IPS-18a (cell line): ENCODE results near the gene ESRP2.

ENCODE experiments used
- H3K27ac ChIP-seq: one replicate; pipeline ENCODE4 v1.5.1; 2013; ENCODE audit warnings: low read length
- H3K27me3 ChIP-seq: one replicate; pipeline ENCODE4 v1.6.1; 2013; ENCODE audit warnings: mild to moderate bottlenecking, low read length; ENCODE audit not compliant: control insufficient read depth, insufficient read depth
- H3K36me3 ChIP-seq: one replicate; pipeline ENCODE4 v1.6.1; 2013; ENCODE audit warnings: low read depth, low read length; ENCODE audit not compliant: control insufficient read depth
- H3K4me1 ChIP-seq: one replicate; pipeline ENCODE4 v1.6.1; 2013; ENCODE audit warnings: low read depth, low read length; ENCODE audit not compliant: control insufficient read depth
- H3K4me3 ChIP-seq: one replicate; pipeline ENCODE4 v1.5.1; 2013; ENCODE audit warnings: low read length
- H3K9ac ChIP-seq: one replicate; pipeline ENCODE4 v1.6.1; 2013; ENCODE audit warnings: mild to moderate bottlenecking, low read length, moderate library complexity
- H3K9me3 ChIP-seq: one replicate; pipeline ENCODE4 v1.6.1; 2013; ENCODE audit warnings: low read depth, low read length; ENCODE audit not compliant: control insufficient read depth

ESRP2 gene

DNA sequence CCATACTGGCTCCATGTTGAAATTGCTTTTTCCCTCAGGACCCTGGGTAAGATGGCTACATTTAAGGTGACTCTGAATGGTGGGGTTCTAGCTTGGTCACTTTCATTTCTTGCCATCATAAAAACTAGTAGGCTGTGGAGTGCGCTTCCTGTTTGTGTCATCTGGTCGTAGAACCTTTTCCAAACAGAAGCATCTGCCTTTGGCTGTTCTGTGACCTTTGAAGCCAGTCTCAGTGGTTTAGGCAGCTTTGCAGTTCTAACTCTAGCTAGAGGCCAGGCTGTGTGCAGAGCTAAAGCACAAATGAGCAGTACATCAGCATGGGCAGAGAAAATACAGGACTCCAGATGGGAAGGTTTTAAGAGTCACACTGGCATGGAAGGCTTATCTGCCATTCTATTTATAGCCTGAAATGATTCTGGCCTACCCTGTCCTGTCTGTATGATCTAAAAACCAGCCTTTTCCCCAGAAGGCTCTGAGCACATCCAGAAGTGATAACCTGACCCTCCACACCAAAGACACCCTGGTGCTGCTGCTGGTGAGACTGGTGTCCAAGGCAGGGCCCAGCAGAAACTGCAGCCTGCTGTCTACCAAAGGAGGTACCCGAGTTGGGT lies 8.6 kb downstream of the ESRP2 start:
- H3K9ac ChIP-seq, result no peak overlapping the region
- no peaks in the 10 kb centered on the region for H3K27me3 ChIP-seq
- no peak overlapping the region for H3K4me3 ChIP-seq
- H3K36me3 ChIP-seq, result peaks cover 40% of the 10 kb centered on the region
- H3K27ac ChIP-seq, result no peak overlapping the region
- no peaks in the 10 kb centered on the region for H3K4me1 ChIP-seq
- H3K9me3 ChIP-seq, result no peaks in the 10 kb centered on the region

DNA sequence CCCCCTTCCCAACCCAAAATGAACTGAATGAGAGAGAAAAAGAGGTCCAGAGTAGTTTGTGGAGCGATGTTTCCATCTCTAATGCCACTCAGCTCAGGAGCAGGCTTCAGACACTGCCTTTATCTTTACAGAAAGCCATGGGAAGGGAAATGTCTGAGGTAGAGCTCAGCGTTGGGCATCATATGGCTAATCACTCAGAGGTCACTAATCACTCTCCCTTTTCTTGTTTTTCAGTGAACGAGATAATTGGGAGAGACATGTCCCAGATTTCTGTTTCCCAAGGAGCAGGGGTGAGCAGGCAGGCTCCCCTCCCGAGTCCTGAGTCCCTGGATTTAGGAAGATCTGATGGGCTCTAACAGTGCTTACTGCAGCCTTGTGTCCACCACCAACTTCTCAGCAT lies 9.8 kb downstream of the ESRP2 start:
- H3K9me3 ChIP-seq, result no peaks in the 10 kb centered on the region
- no peak overlapping the region for H3K27ac ChIP-seq
- no peaks in the 10 kb centered on the region for H3K27me3 ChIP-seq
- H3K9ac ChIP-seq, result no peak overlapping the region
- no peak overlapping the region for H3K4me3 ChIP-seq
- H3K36me3 ChIP-seq, result peaks cover 29% of the 10 kb centered on the region
- H3K4me1 ChIP-seq, result no peaks in the 10 kb centered on the region

DNA sequence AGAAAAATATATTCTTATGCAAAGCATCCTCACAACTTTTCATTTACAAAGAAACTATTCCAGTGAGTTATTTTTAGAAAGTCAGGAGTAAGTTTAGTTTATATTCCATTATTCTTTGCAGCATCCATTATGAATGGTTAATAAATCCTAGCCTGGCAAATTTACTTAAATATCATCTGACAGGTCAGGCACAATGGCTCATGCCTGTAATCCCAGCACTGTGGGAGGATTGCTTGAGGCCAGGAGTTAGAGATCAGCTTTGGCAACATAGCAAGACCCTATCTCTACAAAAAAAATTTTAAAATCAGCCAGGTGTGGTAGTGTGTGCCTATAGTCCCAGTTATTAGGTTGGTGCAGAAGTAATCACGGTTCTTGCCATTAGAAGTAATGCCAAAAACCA lies 12.9 kb downstream of the ESRP2 start:
- Histone ChIP-seq H3K9ac (no peak overlapping the region), H3K4me3 (no peak overlapping the region), H3K4me1 (peaks cover 3% of the 10 kb centered on the region), H3K27me3 (no peaks in the 10 kb centered on the region), H3K9me3 (no peaks in the 10 kb centered on the region), H3K36me3 (peaks cover 8% of the 10 kb centered on the region), H3K27ac (no peak overlapping the region)

DNA sequence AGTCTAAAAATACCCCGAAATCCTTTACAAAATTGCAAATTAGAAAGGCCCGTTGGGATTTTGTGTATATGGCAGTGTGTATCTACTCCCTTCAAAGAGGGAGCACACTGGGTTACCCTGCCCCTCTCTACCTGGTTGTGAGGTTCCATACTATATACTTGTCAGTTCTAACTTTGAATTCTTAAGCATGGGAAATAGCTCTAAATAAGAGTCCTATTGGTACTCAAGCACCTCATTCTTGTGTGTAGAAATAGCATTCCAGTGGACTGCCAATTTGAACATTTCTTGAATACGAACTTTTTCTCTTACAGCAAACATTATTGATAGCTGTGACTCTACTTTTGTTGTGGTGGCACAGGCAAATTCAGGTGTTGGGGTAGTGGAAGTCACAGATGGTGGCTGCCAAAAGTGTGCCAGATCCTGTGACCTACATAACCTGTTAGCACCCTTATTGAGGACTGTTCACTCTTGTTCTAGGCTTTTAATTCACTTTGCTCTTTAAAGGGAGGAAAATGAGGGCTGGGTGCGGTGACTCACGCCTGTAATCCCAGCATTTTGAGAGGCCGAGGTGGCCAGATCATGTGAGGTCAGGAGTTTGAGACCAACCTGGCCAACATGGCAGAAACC lies 16.1 kb downstream of the ESRP2 start:
- Histone ChIP-seq H3K9me3 (no peaks in the 10 kb centered on the region), H3K27me3 (no peaks in the 10 kb centered on the region), H3K4me3 (no peak overlapping the region), H3K27ac (no peak overlapping the region), H3K9ac (no peak overlapping the region), H3K36me3 (no peaks in the 10 kb centered on the region), H3K4me1 (peaks cover 3% of the 10 kb centered on the region)

DNA sequence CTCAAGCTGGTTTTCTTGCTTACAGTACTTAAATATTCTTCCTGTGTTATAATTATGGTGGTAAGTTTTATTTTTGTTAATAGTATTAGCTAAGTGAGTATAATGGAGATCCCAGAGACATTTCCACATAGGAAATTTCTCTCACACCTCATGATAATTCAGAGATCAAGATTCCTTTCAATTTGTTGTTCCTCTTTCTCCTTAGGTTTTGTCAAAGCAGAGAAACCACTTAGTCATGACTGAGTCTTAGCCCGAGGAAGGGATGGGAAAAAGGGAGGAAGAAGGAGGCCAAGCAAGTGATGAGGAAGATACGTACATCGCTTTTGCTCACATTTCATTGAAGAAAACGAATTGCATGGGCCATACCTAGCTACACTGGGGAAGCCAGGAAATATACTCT lies 18.4 kb downstream of the ESRP2 start:
- no peaks in the 10 kb centered on the region for H3K27me3 ChIP-seq
- no peaks in the 10 kb centered on the region for H3K9me3 ChIP-seq
- no peak overlapping the region for H3K4me3 ChIP-seq
- H3K4me1 ChIP-seq, result peaks cover 3% of the 10 kb centered on the region
- no peak overlapping the region for H3K27ac ChIP-seq
- no peaks in the 10 kb centered on the region for H3K36me3 ChIP-seq
- no peak overlapping the region for H3K9ac ChIP-seq

DNA sequence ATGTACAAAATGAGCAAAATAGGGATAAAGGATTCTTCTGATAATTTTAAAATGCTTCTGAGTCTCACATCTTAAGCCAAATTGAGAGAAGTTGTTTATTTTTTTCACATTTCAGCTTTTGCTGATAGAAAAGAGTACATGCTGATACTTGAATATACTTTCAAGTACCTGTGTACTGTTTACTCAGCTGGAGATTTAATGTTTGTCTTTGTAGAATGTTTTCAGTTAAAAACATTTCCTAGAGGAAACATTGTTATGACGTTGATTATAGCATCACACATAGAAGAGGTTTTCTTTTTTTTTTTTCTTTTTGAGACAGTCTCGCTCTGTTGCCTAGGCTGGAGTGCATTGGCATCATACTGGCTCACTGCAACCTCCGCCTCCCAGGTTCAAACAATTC lies 19.7 kb downstream of the ESRP2 start:
- Histone ChIP-seq H3K36me3 (no peaks in the 10 kb centered on the region), H3K9me3 (no peaks in the 10 kb centered on the region), H3K9ac (no peak overlapping the region), H3K4me3 (no peak overlapping the region), H3K27me3 (no peaks in the 10 kb centered on the region), H3K4me1 (peaks cover 3% of the 10 kb centered on the region), H3K27ac (no peak overlapping the region)

DNA sequence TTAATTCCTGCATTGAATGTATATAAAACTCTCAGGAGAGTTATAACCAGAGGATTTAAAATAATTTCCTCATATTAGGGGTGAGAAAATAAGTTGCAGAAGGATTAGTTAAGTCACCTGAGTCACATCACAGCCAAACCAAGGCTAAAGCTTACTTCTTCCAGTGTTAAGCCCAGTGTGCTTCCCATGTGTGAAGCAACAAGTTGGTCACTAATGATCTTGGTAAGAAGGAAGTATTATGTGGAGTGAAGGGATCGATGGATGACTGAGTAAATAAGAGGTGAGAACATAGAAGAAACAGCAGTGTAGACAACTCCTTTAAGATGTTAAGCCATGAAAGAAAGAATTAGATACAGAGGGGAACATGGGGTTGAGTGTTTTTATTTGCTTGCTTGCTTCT lies 20.6 kb downstream of the ESRP2 start:
- Histone ChIP-seq H3K9ac (no peak overlapping the region), H3K36me3 (no peaks in the 10 kb centered on the region), H3K27ac (no peak overlapping the region), H3K27me3 (no peaks in the 10 kb centered on the region), H3K9me3 (no peaks in the 10 kb centered on the region), H3K4me1 (no peaks in the 10 kb centered on the region), H3K4me3 (no peak overlapping the region)

DNA sequence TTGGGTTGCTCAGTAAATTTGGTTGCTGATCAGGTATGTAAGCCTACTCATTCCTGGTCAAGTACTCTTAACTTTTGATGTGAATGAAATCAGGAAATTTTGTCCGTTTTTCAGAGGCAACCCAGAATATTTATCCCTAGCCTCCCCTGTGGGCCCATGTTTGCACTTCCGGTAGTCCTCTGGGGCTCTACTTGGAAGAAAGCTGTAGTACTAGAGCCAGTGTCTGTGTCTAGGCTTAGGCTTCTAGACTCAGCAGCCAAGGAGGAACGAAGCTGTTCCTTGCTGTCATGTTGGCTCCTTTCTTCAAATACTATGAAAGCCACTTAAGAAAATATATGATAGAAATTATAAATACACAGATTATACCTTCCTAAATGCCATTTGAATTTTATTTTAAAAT lies 21.2 kb downstream of the ESRP2 start:
- Histone ChIP-seq H3K4me1 (no peaks in the 10 kb centered on the region), H3K4me3 (no peak overlapping the region), H3K27ac (no peak overlapping the region), H3K9ac (no peak overlapping the region), H3K27me3 (no peaks in the 10 kb centered on the region), H3K36me3 (no peaks in the 10 kb centered on the region), H3K9me3 (no peaks in the 10 kb centered on the region)

DNA sequence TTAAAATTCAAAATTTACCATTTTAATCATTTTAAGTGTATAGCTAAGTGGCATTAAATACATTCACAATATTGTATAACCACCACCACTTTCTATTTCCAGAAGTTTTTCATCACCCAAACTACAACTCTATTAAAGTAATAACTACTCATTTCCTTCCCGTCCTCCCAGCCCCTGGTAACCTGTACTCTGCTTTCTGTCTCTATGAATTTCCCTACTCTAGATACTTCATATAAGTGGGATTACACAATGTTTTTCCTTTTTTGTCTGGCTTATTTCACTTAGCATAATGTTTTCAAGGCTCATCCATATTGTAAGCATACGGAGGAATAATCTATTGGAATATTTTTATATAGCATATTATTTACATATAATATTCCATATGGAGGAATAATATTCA lies 29.7 kb downstream of the ESRP2 start:
- Histone ChIP-seq H3K9me3 (no peaks in the 10 kb centered on the region), H3K4me3 (no peak overlapping the region), H3K36me3 (no peaks in the 10 kb centered on the region), H3K9ac (no peak overlapping the region), H3K27me3 (no peaks in the 10 kb centered on the region), H3K27ac (no peak overlapping the region), H3K4me1 (no peaks in the 10 kb centered on the region)

DNA sequence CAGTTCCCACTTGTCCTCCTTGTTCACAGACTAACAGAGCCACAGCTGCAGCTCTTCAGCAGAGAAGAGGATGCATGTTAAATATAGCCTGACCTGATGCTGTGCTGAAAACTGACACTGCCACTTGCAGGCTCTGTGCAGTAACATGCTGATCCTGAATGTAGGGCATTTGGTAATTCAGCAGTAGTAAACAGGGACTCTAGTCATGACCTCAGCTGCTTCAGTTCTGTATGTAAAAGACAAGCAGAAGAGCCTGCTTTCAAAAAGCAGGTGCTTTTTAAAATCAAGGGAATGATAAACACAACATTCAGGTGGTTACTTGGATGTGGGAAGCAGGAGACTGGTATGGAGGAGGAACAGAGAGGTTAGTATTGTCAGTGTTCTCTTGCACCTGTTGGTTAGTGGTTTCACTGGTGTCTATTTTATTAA lies 33.8 kb downstream of the ESRP2 start:
- Histone ChIP-seq H3K4me3 (no peak overlapping the region), H3K9me3 (no peaks in the 10 kb centered on the region), H3K9ac (no peak overlapping the region), H3K36me3 (no peaks in the 10 kb centered on the region), H3K4me1 (no peaks in the 10 kb centered on the region), H3K27ac (no peak overlapping the region), H3K27me3 (no peaks in the 10 kb centered on the region)

DNA sequence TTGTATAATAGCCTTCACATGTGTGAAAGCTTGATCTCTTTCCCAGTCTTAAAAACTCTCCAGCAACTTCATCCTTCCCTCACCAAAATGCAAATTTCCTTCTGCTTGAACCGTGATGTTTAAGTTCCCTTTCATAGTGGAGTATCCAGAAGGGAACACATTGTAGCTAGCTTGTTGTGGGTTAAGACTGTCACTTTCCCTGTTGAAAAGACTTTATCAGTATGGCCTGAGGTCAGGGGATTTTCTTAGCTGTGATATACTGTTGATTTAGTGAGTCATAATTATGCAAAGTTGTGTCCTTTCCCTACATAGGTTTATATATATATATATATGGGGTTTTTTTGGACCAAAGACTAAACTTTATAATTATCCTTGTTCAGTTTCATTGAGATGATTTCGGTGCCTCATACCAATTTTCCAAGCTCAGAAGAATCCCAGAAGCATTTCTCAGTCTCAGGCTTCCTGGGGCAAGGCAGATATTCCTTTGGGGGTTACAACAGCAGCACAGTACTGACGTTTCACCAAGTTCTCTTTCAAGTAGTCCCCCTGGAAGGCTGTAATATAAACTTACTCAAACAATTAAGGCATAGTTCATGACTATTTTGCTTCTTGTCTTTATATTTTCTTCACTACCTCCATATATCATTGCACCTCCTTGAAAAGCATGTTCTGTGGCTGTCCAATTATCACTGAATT lies 35.7 kb downstream of the ESRP2 start:
- Histone ChIP-seq H3K27ac (no peak overlapping the region), H3K4me1 (no peaks in the 10 kb centered on the region), H3K36me3 (no peaks in the 10 kb centered on the region), H3K27me3 (no peaks in the 10 kb centered on the region), H3K9ac (no peak overlapping the region), H3K4me3 (no peak overlapping the region), H3K9me3 (no peaks in the 10 kb centered on the region)

DNA sequence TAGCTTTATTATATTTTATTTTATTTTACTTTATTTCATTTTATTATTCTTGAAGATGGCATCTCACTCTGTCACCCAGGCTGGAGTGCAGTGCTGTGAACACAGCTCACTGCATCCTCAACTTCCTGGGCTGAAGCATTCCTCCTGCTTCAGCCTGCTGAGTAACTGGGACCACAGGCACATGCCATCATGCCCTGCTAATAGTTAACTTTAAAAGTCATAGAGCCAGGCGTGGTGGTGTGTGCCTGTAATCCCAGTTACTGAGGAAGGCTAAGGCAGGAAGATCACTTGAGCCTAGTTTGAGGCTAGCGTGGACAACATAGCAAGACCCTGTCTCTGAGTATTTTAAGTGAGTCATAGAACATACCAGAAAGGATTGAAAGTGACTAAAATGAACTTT lies 38.7 kb downstream of the ESRP2 start:
- Histone ChIP-seq H3K4me1 (no peaks in the 10 kb centered on the region), H3K27me3 (no peaks in the 10 kb centered on the region), H3K4me3 (no peak overlapping the region), H3K27ac (no peak overlapping the region), H3K36me3 (no peaks in the 10 kb centered on the region), H3K9ac (no peak overlapping the region), H3K9me3 (no peaks in the 10 kb centered on the region)
